Activated B cell treated with CpG ODN at 0.5 μM for 24 hours (primary cell): ENCODE results near the gene ATP11B. TPM values are rescaled to one million over a fixed set of nuclear protein-coding genes. Genes with fewer than 3 reads are reported as not detected.

Source experiments
- ATAC-seq: fragments of 200-7000 bp; cut with Tn5 transposase; one replicate; pipeline ENCODE4 v1.10.0; 2021; ENCODE audit warnings: low read depth, mild to moderate bottlenecking, moderate library complexity
- CTCF ChIA-PET: fragments of 350-600 bp; sonication (Branson Sonifier 250); formaldehyde crosslinking; loops from one replicate; lab custom pipeline; 2021; ENCODE audit warnings: antibody characterized with exemption; lab: Charles Lee
- POLR2A ChIA-PET: fragments of 350-600 bp; sonication (Branson Sonifier 250); formaldehyde crosslinking; loops from one replicate; lab custom pipeline; 2021; ENCODE audit warnings: antibody characterized with exemption; lab: Charles Lee
- DNase-seq: peaks from one replicate; pipeline ENCODE4 v3.0.0; 2022
- H3K27ac Mint-ChIP-seq: one replicate; pipeline ENCODE4 v1.8.0; 2020; ENCODE audit warnings: mixed read lengths
- H3K27me3 Mint-ChIP-seq: one replicate; pipeline ENCODE4 v1.8.0; 2021; ENCODE audit warnings: mixed read lengths
- H3K36me3 Mint-ChIP-seq: one replicate; pipeline ENCODE4 v1.8.0; 2021; ENCODE audit warnings: low read depth, mixed read lengths
- H3K4me1 Mint-ChIP-seq: one replicate; pipeline ENCODE4 v1.8.0; 2021; ENCODE audit warnings: mixed read lengths
- H3K4me3 Mint-ChIP-seq: one replicate; pipeline ENCODE4 v1.8.0; 2020; ENCODE audit warnings: mild to moderate bottlenecking, mixed read lengths
- H3K9me3 Mint-ChIP-seq: one replicate; pipeline ENCODE4 v1.8.0; 2020; ENCODE audit warnings: mixed read lengths
- intact Hi-C: fragments of 100-400 bp; cut with micrococcal nuclease; formaldehyde crosslinking; loops from one replicate; pipeline ENCODE4 v1.15.1; 2024
- total RNA-seq: library from RNA; stranded (reverse); gene quantifications from 2 replicates; pipeline ENCODE4 v1.2.3, GENCODE V29; 2022
- TF ChIP-seq, protein P1 (sequence below): fragments of 200-600 bp; IDR thresholded peaks from one replicate; pipeline ENCODE4 v1.8.0; 2022; ENCODE audit warnings: antibody characterized with exemption, mild to moderate bottlenecking

Gene ATP11B
- total RNA-seq, 1 donor from 2014 or later: 93.3 TPM

DNA sequence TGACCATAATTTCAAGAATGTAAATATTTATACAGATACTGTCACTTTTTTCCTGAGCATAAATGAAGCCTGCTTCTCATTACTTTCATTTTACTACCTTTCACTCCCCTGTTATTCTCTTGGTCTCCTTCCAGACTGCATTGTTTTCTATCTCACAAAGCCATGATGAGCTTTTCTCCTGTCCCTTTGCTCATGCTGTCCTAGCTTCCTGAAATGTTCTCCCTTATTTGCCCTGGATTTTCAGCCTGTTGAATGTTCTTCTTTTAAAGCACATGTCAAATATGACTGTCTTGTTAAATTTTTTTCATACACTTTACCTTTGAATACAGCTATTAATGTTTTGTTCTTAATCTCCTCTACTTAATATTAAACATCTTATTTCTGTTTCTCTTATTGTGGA is 31.7 kb downstream of the ATP11B start:
- ATAC-seq (no peak), DNase-seq (no peak)
- no peaks in the 10 kb centered on the region for H3K27me3 Mint-ChIP-seq
- intact Hi-C loops: no loop called here
- ChIA-PET POLR2A (no interaction called here), CTCF (interaction anchor here (1.0 kb wide), 1 partner anchor 12 kb away, joined by 3 read pairs; no protein-coding TSS in a partner anchor)
- no peak overlapping the region for H3K4me3 Mint-ChIP-seq
- no peaks in the 10 kb centered on the region for H3K9me3 Mint-ChIP-seq
- peaks cover 59% of the 10 kb centered on the region for H3K36me3 Mint-ChIP-seq
- TF ChIP-seq, protein P1, sequence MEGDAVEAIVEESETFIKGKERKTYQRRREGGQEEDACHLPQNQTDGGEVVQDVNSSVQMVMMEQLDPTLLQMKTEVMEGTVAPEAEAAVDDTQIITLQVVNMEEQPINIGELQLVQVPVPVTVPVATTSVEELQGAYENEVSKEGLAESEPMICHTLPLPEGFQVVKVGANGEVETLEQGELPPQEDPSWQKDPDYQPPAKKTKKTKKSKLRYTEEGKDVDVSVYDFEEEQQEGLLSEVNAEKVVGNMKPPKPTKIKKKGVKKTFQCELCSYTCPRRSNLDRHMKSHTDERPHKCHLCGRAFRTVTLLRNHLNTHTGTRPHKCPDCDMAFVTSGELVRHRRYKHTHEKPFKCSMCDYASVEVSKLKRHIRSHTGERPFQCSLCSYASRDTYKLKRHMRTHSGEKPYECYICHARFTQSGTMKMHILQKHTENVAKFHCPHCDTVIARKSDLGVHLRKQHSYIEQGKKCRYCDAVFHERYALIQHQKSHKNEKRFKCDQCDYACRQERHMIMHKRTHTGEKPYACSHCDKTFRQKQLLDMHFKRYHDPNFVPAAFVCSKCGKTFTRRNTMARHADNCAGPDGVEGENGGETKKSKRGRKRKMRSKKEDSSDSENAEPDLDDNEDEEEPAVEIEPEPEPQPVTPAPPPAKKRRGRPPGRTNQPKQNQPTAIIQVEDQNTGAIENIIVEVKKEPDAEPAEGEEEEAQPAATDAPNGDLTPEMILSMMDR: no peak
- H3K27ac Mint-ChIP-seq: no peak overlapping the region
- peaks cover 17% of the 10 kb centered on the region for H3K4me1 Mint-ChIP-seq

DNA sequence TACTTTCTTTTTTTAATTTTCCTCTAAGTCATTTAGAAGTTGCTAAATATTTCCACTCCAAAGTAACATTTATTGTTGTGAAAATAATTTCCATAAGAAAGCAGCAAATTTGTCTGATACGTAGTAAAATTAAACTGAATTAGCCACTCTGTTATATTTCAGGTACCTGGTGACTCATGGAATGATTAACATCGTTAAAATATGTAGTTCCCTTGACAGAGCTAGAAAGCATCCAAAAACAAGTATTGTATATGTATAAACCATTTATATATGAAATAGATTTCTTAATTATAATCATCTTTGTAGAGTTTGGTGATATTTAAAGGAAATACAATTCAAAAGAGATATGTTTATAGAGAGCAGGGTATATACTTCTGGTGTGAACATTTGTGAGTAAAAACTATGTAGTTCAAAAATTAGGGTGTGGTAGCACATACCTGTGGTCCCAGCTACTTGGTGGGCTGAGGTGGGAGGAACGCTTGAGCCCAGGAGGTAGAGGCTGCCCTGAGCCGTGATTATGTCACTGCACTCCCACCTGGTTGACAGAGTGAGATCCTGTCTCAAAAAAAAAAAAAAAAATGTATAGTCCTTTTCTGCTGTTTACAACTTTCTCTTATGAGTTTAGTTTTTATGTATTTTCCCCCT is 36.6 kb downstream of the ATP11B start:
- Mint-ChIP-seq H3K4me1 (peaks cover 5% of the 10 kb centered on the region), H3K9me3 (no peaks in the 10 kb centered on the region), H3K27me3 (no peaks in the 10 kb centered on the region), H3K36me3 (peaks cover 58% of the 10 kb centered on the region), H3K27ac (no peak overlapping the region), H3K4me3 (no peak overlapping the region)
- CTCF ChIA-PET: interaction anchor here (0.8 kb wide), 1 partner anchor 116 kb away, joined by 3 read pairs; no protein-coding TSS in a partner anchor
- TF ChIP-seq, protein P1: no peak
- POLR2A ChIA-PET: no interaction called here
- intact Hi-C loops: no loop called here
- no peak for DNase-seq
- ATAC-seq: no peak

DNA sequence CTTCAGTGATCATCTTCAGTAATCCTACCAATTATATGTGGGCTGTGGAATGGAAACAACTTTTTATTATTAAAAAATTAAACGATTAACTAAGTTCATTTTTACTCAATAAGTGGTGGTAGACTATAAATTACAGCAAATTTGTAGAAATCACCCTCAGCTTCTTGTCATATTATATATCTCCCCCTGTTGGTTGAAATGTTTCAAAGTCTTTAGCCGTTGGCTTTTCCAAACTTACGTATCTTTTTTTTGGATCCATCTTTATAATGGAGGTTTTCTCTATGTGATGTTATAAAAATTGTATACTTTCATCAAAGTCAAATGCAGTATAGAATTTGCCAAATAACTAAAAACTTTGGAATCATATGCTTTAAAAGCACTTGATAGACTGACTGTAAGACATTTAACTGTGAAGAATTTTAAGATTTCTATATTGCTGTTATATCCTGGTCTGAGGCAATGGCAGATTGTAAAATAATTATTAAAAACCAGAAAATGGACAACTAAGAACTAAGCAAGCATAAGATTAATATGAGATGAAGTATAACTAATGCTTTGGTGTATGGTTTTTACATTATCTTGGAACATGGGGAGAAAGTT is 44.7 kb downstream of the ATP11B start:
- ATAC-seq: no peak
- Mint-ChIP-seq H3K36me3 (peaks cover 79% of the 10 kb centered on the region), H3K4me3 (no peak overlapping the region), H3K27me3 (no peaks in the 10 kb centered on the region), H3K4me1 (no peaks in the 10 kb centered on the region), H3K27ac (no peak overlapping the region), H3K9me3 (no peaks in the 10 kb centered on the region)
- intact Hi-C loops: loop anchor here (1.0 to 5.0 kb wide), 3 partner anchors 43 to 124 kb away; no protein-coding TSS in a partner anchor
- ChIA-PET POLR2A (interaction anchor here (1.9 kb wide), 1 partner anchor 44 kb away, joined by 7 read pairs; the partner anchor contains the start of gene ATP11B), CTCF (interaction anchor here (0.9 to 4.0 kb wide), 3 partner anchors 123 to 129 kb away, joined by 3 to 95 read pairs (median 3); no protein-coding TSS in a partner anchor)
- no peak for DNase-seq
- TF ChIP-seq, protein P1: no peak

DNA sequence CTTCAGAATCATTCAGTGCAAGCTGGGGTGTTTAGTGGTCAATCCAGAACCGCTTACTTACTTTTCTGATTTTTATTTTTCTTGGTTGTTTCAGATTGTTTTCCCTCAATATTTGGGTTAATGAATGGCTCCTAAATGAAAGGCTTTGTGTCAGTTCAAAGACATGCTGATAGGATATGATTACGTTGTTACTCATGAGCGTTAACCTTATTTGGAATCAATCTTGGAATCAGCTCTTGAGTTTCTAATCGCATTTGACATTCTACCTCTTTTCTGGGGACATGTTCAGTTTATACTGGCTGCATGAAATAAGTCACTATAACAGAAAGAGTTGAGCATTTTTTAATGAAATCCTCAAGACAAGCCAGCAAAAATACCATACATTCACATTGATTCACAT is 50.2 kb downstream of the ATP11B start:
- DNase-seq (no peak), ATAC-seq (no peak)
- no peaks in the 10 kb centered on the region for H3K9me3 Mint-ChIP-seq
- no peaks in the 10 kb centered on the region for H3K4me1 Mint-ChIP-seq
- intact Hi-C loops: no loop called here
- H3K27me3 Mint-ChIP-seq: no peaks in the 10 kb centered on the region
- TF ChIP-seq, protein P1: no peak
- POLR2A ChIA-PET: no interaction called here
- H3K27ac Mint-ChIP-seq: no peak overlapping the region
- H3K4me3 Mint-ChIP-seq: no peak overlapping the region
- H3K36me3 Mint-ChIP-seq: peaks cover 75% of the 10 kb centered on the region
- CTCF ChIA-PET: interaction anchor here (1.0 to 3.2 kb wide), 2 partner anchors 130 to 133 kb away, joined by 3 to 20 read pairs; no protein-coding TSS in a partner anchor

DNA sequence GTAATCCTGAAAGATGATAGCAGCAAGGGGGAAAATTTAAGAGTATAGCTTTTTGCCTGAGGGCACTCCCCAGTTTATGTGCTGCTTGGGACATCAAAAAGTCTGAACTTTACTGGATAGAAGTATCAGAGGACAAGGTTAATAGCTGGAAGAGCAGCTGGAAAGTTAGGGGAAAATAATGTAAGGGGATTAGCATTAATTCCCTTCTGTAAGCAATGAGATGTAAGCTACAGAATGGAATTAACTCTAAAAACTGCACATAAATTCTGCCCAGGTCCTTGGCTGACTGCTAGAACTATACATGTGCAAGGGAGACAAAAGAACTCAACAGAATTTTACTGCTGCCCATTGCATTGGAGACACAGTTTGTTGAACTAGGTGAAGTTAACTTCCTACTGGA is 55.6 kb downstream of the ATP11B start:
- no peak for ATAC-seq
- POLR2A ChIA-PET: interaction anchor here (0.6 kb wide), 1 partner anchor 248 kb away, joined by 3 read pairs; no protein-coding TSS in a partner anchor
- Mint-ChIP-seq H3K36me3 (peaks cover 75% of the 10 kb centered on the region), H3K27ac (no peak overlapping the region), H3K9me3 (no peaks in the 10 kb centered on the region), H3K4me1 (no peaks in the 10 kb centered on the region), H3K4me3 (no peak overlapping the region), H3K27me3 (no peaks in the 10 kb centered on the region)
- CTCF ChIA-PET: no interaction called here
- TF ChIP-seq, protein P1: no peak
- DNase-seq: no peak
- intact Hi-C loops: no loop called here
